HL-60/S4 treated with phorbol 12-myristate 13-acetate at 8.2 ng/mL for 4 days and 3 days (cell line): Measurements from ENCODE around the gene WIZ.
"Not testable (repeated sequence)": the region's sequence is repeated elsewhere in the genome, so short reads cannot be mapped to it uniquely, and the experiment has no call there.

Experiments
- in situ Hi-C: fragments of 300-500 bp; cut with MboI; formaldehyde crosslinking; loops from 2 replicates; pipeline ENCODE4 v1.15.0; 2022; ENCODE audit warnings: low sequenced_read_pairs

The WIZ gene

DNA sequence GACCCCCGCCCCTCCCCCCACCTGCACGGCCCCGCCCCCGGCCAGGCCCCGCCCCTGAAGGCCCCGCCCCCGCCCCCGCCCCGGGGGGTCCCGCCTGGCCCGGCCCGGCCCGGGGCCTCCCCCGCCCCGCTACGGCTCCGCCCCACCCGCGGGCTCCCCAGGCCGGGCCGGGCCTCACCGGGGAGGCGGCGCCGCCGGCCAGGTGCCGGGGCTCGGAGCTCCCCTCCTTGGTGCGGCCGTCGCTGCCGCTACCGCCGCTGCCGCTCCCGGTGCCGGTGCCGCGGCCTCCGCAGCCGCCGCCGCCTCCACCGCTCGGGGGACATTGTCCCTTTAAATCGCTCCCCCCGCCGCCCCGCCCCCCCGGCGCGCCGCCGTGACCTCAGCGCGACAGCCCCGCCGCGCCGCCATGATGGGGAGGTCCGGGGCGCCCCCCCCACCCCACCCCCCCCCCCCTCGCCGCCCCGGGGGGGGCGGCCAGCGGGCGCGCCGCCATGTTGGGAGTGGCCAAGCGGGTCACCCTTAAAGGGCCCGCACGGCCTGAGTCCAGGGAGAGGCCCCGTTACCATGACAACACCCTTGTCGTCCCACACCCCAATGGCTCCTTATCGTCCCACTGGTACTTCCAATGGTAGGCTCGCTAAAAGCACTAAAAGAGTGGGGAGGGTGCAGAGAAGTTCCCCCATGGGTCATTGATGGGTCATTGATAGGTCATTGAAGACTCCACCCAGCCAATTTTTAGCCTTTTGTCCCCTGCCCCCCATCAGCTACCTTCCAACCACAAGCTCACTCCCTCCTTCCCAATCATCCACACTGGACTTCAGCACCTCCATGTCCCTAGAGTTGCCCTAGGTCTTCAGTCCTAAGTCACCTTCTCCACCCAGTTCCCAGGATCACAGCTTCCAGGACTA lies at the start of gene WIZ:
TSS of gene WIZ (minus strand) at position 337 of the 908 bp plus-strand sequence. CDS start 1,649 bp downstream, outside the sequence.
- in situ Hi-C loops, result no loop called here

DNA sequence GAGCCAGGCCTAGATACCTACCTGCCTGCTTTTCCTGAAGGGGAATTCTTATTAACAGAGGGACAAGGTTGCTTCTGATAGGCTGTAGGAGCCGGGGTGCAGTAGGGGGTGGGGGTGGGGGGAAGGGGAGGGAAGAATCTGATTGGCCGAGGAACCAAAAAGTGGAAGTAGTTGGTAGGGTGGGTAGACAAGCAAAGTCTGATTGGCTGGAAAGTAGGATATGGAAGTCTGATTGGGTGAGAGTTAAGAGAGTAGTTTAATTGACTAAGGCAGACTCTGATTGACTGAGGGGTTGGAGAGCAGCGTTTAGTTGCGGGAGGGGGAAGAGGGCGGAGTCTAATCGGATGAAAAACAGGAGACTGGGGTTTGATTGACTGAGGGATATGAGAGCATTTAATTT lies 49.2 kb upstream of the WIZ start:
- in situ Hi-C loops, result no loop called here

GRCh38 chr19:15498156-15498858 lies 48.6 kb upstream of the WIZ start:
- in situ Hi-C loops, result no loop called here

- in situ Hi-C loops, result no loop called here
These were observed 45.4 kb upstream of the WIZ start for GRCh38 chr19:15495151-15495550.

DNA sequence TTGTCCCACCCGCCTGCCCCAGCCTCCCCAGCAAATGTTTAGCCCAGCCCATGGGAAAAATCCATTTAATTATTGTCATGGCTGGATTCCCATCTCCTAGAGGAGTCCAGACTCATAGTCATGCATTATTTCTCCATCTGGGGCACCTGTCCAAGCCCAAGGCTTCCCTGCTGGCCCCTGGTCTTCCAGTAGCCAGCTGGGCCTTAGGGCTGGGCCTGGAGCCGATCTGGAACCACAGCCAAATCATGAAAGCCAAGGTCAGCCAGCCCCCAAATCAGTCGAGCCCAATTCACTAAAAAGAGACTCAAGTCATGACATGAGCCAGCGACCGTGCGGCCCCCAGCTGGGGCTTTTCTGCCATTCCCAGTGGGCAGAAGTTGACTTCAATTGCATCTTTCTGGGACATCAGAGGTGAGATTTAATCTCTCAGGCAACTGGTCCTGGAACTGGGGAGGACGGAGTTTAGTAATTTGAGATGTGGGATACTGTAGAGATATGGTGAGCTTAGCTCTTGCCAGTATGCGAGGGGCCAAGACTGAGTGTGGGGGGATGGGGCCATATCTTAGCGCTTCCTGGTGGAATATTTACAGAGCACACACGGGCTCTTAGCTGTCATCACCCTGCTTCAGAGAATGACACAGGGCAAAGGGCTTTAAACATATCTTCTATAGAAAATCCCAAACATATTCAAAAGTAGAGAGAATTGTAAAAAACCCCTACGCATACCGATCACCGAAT lies 38.9 kb upstream of the WIZ start:
- in situ Hi-C loops, result no loop called here

GRCh38 chr19:15487038-15487437 lies 37.3 kb upstream of the WIZ start:
- in situ Hi-C loops, result no loop called here

DNA sequence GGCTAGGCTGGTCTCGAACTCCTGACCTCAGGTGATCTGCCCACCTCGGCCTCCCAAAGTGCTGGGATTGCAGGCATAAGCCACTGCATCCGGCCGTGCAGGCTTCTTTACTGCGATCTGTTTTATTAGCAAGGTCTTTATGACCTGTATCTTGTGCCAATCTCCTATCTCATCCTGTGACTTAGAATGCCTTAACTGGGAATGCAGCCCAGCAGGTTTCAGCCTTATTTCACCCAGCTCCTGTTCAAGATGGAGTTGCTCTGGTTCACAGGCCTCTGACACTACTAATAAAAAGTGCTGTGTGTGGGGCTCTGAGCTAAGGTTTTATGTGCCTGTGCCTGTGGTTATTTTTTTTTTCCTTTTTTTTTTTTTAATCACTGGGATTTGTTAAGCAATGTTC lies 36.0 kb upstream of the WIZ start:
- in situ Hi-C loops, result not testable (repeated sequence)

DNA sequence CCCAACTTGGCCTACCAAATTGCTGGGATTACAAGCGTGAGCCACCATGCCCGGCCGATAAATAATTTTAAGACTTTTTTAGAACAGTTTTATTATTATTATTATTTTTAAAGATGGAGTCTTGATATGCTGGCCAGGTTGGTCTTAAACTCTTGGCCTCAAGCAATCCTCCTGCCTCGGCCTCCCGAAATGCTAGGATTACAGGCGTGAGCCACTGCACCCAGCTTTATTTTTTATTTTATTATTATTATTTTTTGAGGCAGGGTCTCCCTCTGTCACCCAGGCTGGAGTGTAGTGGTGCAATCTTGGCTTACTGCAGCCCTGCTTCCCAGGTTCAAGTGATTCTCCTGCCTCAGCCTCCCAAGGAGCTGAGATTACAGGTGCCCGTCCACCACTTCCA lies 31.2 kb upstream of the WIZ start:
- in situ Hi-C loops, result not testable (repeated sequence)

- in situ Hi-C loops, result no loop called here
These were observed 29.9 kb upstream of the WIZ start, which contains the start of gene PGLYRP2 for GRCh38 chr19:15479391-15480345. TSS of gene PGLYRP2 (minus strand) at chr19:15479501. CDS start at chr19:15479371, 130 bp downstream.

DNA sequence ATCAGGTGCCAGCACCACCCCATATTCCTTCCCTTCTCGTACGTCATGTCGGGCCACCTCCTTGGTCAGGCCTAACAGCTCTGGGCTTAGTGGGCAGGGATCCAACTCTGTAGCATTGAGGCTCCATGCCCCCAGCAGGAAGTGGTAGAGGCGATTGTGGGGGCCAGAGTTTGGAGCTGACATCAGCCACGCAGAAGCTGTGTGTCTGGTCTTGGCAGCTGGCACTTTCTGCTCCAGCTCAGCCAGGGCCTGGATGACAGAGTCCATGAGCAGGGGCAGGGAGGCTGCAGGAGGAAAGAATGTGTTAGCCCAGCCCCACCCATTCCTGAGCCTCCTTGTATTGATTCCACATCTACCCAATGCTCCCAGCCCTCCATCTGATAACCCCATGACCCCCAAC lies 26.6 kb upstream of the WIZ start:
- in situ Hi-C loops, result no loop called here

DNA sequence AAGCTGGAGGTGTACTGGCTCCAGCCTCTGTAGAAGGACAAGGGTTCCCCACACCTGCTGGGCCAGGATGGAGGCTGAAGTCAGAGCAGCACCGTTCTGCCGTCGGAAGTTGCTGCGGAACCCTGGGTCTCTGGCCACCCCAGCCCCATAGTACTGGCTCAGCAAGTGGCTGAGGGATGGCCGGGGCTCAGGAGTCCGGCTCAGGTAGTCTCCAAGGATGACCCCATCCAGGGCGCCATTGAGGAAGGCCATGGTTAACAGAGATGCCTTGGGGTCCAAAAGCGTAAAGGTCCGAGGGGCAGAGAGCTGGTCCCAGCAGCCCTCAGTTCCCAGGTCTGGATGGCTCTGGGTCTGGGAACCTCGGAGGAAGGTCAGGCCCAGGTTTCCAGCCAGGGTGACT lies 25.9 kb upstream of the WIZ start:
- in situ Hi-C loops, result no loop called here

DNA sequence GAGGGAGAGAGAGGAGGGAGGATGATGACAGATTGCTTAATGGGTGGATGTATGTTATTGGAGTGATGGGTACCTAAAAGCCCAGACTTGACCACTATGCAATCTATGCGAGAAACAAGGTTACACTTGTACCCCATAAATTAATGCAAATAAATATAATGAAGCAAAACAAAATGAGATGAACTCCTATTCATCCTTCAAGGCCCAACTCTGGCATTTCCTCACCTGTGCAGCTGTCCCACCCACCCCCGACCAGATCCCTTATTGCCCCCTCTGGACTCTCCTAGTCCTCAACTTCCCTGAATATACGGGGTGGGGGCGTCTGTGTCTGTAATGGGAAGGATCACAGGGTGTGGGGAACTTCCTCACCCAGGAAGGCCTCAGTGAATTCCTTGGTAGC lies 25.4 kb upstream of the WIZ start:
- in situ Hi-C loops, result no loop called here

DNA sequence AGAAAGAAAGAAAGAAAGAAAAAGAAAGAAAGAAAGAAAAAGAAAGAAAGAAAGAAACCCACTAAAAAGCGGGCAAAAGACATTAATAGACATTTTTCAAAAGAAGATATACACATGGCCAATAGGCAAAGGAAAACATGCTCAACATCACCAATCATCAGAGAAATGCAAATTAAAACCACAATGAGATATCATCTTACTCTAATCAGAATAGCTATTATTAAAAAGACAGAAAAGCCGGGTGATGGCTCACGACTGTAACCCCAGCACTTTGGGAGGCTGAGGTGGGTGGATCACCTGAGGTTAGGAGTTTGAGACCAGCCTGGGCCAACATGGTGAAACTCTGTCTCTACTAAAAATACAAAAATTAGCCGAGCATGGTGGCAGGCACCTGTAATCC lies 24.1 kb upstream of the WIZ start:
- in situ Hi-C loops, result not testable (repeated sequence)

- in situ Hi-C loops, result no loop called here
These were observed 21.9 kb upstream of the WIZ start for GRCh38 chr19:15471639-15472101.

DNA sequence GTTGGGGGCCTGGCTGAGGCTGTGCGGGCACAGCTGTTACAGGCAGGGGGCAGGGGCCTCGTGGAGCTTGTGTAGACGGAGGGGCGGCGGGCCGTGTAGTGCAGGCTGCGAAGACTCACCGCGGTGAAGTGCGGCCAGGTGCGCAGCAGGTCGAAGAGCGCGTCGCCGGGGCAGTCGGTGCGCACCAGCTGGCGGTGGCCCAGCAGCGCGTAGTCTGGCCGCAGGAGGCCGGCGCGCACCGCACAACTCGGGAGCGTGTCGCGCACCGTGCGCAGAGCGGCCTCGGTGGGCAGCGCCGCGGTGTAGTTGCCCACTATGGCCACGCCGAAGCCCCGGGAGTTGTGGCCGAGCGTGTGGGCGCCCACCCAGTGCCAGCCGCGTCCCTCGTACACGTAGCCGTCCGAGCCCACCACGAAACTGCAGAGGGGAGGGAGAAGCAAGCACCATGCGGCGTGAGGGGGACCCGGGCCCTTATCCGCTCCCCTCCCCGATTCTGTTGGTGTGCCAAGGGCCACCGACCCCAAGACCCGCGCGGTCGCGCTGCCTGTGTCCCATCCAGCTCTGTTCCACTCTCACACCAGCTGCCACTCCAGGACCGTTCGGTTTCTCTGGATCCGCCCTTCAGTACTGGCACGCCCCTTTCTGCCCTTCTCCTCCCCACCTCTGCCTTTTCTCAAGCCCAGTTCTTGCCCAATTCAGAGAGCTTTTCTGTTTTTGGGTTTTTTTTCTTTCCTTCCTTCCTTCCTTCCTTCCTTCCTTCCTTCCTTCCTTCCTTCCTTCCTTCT lies 19.9 kb upstream of the WIZ start:
- in situ Hi-C loops, result no loop called here

GRCh38 chr19:15468675-15469512 lies 19.1 kb upstream of the WIZ start:
- in situ Hi-C loops, result no loop called here

GRCh38 chr19:15467734-15468214 lies 18.0 kb upstream of the WIZ start:
- in situ Hi-C loops, result no loop called here
